Measurements from ENCODE around the gene ELL. TPM values are rescaled to one million over a fixed set of nuclear protein-coding genes. Genes with fewer than 3 reads are reported as not detected.

Gene ELL
- total and polyA plus RNA-seq, 9 of the 15 experiments (the other 6 are each of a cell fraction or from before 2014, with no cell fraction given), result 0.24 to 22.5 (median 4.1) TPM

GRCh38 chr19:18433015-18433691 is 88.7 kb downstream of the ELL start (continued):
- TF ChIP-seq PTTG1 (tag; IDR thresholded peaks at IDR 0.05; ENCODE audit: low read depth) (no peak), TGIF2 (CRISPR knock-in tag; IDR thresholded peaks at IDR 0.05) (no peak; the same call in 1 of the 2 replicates), HDAC6 (IDR thresholded peaks at IDR 0.05; ENCODE audit: low read depth, low read length) (no peak), DMBX1 (CRISPR knock-in tag; IDR thresholded peaks at IDR 0.05; ENCODE audit: borderline replicate concordance) (no peak), BMI1 (IDR thresholded peaks at IDR 0.05; ENCODE audit: low read length) (no peak), BACH1 (tag; IDR thresholded peaks at IDR 0.05) (no peak), DDX20 (tag; IDR thresholded peaks at IDR 0.05; ENCODE audit: low read depth) (no peak), E2F4 (CRISPR knock-in tag; IDR thresholded peaks at IDR 0.05; ENCODE audit: low read depth) (no peak), COPS2 (conservative IDR thresholded peaks at IDR 0.05) (no peak), MXI1 (IDR thresholded peaks at IDR 0.05; ENCODE audit: low read depth, low read length) (peak; percentile 42; the same call in 1 of the 2 replicates), ZNF12 (CRISPR knock-in tag; IDR thresholded peaks at IDR 0.05) (no peak), RBM22 (IDR thresholded peaks at IDR 0.05; ENCODE audit: low read depth, low read length, poor library complexity, severe bottlenecking) (peak; percentile 98), ZNF347 (CRISPR knock-in tag; IDR thresholded peaks at IDR 0.05; ENCODE audit: low read depth) (no peak), ZNF57 (CRISPR knock-in tag; IDR thresholded peaks at IDR 0.05) (no peak), HMG20A (CRISPR knock-in tag; conservative IDR thresholded peaks at IDR 0.05) (no peak), ELK1 (CRISPR knock-in tag; IDR thresholded peaks at IDR 0.05) (no peak), ATF7 (IDR thresholded peaks at IDR 0.05) (no peak; the same call in 1 of the 2 replicates), TAF7 (tag; IDR thresholded peaks at IDR 0.05) (no peak), ZNF583 (CRISPR knock-in tag; IDR thresholded peaks at IDR 0.05) (no peak), UBTF (IDR thresholded peaks at IDR 0.05; ENCODE audit: borderline replicate concordance in 1 of 2, low read depth in 2 of 2, low read length in 2 of 2) (peak in 1 of 2 experiments; percentile 29; a peak in 1 of 4 replicates), RB1 (IDR thresholded peaks at IDR 0.05; ENCODE audit: low read depth) (peak; percentile 7; the same call in 1 of the 2 replicates), ZKSCAN3 (CRISPR knock-in tag; IDR thresholded peaks at IDR 0.05) (no peak), CTBP1 (IDR thresholded peaks at IDR 0.05; ENCODE audit: borderline replicate concordance) (peak; percentile 45; the same call in 1 of the 2 replicates), ID3 (CRISPR knock-in tag; IDR thresholded peaks at IDR 0.05) (no peak), ID3 (tag; IDR thresholded peaks at IDR 0.05) (peak; percentile 66)
